Measurements from ENCODE around the gene DNM3.

Gene DNM3

DNA sequence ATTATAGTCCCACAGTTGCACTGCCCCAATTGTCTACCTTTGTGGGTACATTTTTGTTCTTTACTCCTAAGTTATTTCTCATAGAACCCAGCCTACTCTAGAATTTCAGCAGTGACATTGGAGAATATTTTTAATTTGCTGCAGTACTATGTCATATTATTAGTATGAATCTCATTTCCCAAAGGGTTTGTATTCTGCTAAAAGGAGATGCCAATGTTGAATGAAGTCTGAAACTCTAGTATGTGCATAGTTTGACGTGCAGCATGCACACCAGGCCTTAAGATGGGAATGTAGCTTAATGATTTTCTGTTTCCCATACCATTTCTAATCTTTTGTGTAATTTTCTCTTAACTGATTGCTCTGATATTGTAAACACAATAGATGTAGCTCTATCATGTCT lies 568.7 kb downstream of the DNM3 start:
- TF ChIP-seq POLR2A (IDR thresholded peaks at IDR 0.05; ENCODE audit: extremely low read depth, insufficient read length) (no peak), MYC (IDR thresholded peaks at IDR 0.05; ENCODE audit: low read depth, low read length) (no peak)
- TF ChIP-seq, protein P1, sequence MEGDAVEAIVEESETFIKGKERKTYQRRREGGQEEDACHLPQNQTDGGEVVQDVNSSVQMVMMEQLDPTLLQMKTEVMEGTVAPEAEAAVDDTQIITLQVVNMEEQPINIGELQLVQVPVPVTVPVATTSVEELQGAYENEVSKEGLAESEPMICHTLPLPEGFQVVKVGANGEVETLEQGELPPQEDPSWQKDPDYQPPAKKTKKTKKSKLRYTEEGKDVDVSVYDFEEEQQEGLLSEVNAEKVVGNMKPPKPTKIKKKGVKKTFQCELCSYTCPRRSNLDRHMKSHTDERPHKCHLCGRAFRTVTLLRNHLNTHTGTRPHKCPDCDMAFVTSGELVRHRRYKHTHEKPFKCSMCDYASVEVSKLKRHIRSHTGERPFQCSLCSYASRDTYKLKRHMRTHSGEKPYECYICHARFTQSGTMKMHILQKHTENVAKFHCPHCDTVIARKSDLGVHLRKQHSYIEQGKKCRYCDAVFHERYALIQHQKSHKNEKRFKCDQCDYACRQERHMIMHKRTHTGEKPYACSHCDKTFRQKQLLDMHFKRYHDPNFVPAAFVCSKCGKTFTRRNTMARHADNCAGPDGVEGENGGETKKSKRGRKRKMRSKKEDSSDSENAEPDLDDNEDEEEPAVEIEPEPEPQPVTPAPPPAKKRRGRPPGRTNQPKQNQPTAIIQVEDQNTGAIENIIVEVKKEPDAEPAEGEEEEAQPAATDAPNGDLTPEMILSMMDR (IDR thresholded peaks at IDR 0.05; ENCODE audit: low read depth, low read length) = no peak
- TF ChIP-seq, protein P2, sequence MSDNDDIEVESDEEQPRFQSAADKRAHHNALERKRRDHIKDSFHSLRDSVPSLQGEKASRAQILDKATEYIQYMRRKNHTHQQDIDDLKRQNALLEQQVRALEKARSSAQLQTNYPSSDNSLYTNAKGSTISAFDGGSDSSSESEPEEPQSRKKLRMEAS (IDR thresholded peaks at IDR 0.05; ENCODE audit: low read depth, low read length) = no peak
- no peak overlapping the region for H3K4me3 ChIP-seq (ENCODE audit: low read depth, low read length)
- no peak for DNase-seq (ENCODE audit: low read depth)

DNA sequence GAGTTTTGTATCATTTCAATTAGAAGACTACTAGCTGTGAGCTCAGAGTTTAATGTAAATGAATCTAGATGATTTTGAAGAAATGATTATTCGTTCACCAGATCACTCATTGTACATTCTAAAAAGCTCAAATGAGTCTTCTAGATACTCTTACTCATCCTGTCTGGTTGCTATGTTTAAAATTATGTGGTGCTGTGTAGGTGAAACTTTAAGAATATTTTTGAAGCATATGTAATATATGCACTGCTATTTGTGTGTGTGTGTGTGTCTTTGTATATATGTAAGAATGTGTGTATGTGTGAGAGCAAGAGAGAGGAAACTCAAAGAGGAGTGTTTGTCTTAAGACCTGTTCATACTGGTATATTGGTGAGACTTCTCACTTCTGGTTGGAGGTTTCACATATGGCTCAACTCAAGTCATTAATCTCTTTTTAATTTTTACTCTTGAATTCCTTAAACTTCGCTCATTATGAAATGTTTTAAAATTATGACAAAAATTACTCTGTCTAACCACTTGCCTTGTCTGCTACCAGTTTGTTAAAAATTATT lies 570.6 kb downstream of the DNM3 start:
- TF ChIP-seq MYC (IDR thresholded peaks at IDR 0.05; ENCODE audit: low read depth, low read length) (no peak), POLR2A (IDR thresholded peaks at IDR 0.05; ENCODE audit: extremely low read depth, insufficient read length) (no peak)
- TF ChIP-seq, protein P2 (IDR thresholded peaks at IDR 0.05; ENCODE audit: low read depth, low read length) = no peak
- TF ChIP-seq, protein P1 (IDR thresholded peaks at IDR 0.05; ENCODE audit: low read depth, low read length) = no peak
- no peak for DNase-seq (ENCODE audit: low read depth)
- H3K4me3 ChIP-seq (ENCODE audit: low read depth, low read length) = no peak overlapping the region

DNA sequence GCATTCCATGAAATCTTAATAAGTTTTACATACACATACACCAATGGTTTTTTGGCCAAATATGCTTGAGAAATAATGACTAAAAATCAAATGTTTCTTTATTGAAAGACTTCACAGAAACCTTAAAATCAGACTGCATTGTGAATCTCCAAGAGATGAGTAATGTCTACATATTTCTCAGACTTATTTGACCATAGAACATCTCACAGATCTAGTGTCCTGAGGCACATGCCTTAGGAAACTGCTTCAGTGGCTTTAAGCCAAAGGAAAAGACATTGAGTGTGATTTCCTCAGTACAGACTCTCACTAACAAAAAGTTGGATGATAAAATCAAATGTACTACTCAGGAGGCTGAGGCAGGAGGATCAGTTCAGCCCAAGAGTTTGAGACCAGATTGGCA lies 573.0 kb downstream of the DNM3 start:
- H3K4me3 ChIP-seq (ENCODE audit: low read depth, low read length) = no peak overlapping the region
- DNase-seq (ENCODE audit: low read depth) = no peak
- TF ChIP-seq, protein P1 (IDR thresholded peaks at IDR 0.05; ENCODE audit: low read depth, low read length) = no peak
- no peak for TF ChIP-seq MYC (IDR thresholded peaks at IDR 0.05; ENCODE audit: low read depth, low read length)
- TF ChIP-seq, protein P2 (IDR thresholded peaks at IDR 0.05; ENCODE audit: low read depth, low read length) = no peak
- TF ChIP-seq POLR2A (IDR thresholded peaks at IDR 0.05; ENCODE audit: extremely low read depth, insufficient read length) = no peak

DNA sequence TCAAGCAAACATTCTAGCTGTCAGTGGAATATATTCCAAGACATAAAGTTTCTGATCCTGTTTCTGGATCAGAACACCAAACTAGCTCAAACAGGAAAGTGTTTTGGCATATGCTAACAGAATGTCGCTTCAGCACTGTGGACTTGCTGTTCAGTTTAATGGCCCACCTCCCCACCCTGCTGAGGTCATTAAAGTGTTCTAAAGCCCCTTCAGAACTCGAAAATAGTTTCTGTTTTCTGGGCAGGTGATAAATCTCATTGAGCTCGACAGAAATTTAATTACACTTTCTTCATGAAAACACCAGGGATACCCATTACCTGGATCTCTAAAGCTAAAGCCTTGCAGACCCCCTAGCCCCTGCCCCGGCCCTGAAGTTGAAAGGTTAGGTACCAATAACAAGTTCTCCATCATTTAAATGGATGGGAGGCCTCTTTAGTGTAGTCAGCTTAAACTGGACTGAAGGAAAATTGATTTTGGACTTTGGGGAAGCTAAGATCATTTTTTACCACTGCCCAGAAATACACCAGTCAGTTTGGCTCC lies 575.3 kb downstream of the DNM3 start:
- no peak overlapping the region for H3K4me3 ChIP-seq (ENCODE audit: low read depth, low read length)
- DNase-seq (ENCODE audit: low read depth) = no peak

DNA sequence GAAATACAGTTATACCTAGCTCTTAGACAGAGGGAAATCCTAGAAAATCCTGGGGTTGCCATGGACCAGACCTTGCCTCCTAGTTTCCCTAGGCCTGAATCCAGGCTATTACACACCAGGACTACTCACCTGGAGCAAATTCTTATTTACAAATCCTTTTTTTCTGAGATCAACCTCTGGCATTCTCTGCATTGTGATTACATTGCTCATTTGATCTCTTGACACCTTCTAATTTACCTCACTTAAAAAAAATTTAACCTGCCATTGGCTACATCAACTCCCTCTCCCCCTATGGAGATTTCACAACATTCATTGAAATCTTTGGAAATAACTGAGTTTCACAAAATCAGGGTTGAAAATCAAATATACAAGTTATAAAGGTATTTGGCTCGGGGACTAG lies 576.3 kb downstream of the DNM3 start:
- TF ChIP-seq, protein P2 (IDR thresholded peaks at IDR 0.05; ENCODE audit: low read depth, low read length) = no peak
- TF ChIP-seq, protein P1 (IDR thresholded peaks at IDR 0.05; ENCODE audit: low read depth, low read length) = no peak
- no peak for TF ChIP-seq MYC (IDR thresholded peaks at IDR 0.05; ENCODE audit: low read depth, low read length)
- TF ChIP-seq POLR2A (IDR thresholded peaks at IDR 0.05; ENCODE audit: extremely low read depth, insufficient read length) = no peak
- no peak for DNase-seq (ENCODE audit: low read depth)

More for the DNA sequence above, 575.3 kb downstream of the DNM3 start:
- no peak for TF ChIP-seq POLR2A (IDR thresholded peaks at IDR 0.05; ENCODE audit: extremely low read depth, insufficient read length)
- TF ChIP-seq, protein P1 (IDR thresholded peaks at IDR 0.05; ENCODE audit: low read depth, low read length) = no peak
- TF ChIP-seq, protein P2 (IDR thresholded peaks at IDR 0.05; ENCODE audit: low read depth, low read length) = no peak
- no peak for TF ChIP-seq MYC (IDR thresholded peaks at IDR 0.05; ENCODE audit: low read depth, low read length)

More for the DNA sequence above, 576.3 kb downstream of the DNM3 start:
- H3K4me3 ChIP-seq (ENCODE audit: low read depth, low read length) = no peak overlapping the region
